ENCODE measurements around the gene USF1. TPM values are rescaled to one million over a fixed set of nuclear protein-coding genes. Genes with fewer than 3 reads are reported as not detected.
A peak's percentile ranks its signal among the peaks of the same experiment; 100 is the strongest.

Gene USF1
- total and polyA plus RNA-seq, 9 of the 15 experiments (the other 6 are each of a cell fraction or from before 2014, with no cell fraction given): 7.4 to 60.2 (median 54.2) TPM

DNA sequence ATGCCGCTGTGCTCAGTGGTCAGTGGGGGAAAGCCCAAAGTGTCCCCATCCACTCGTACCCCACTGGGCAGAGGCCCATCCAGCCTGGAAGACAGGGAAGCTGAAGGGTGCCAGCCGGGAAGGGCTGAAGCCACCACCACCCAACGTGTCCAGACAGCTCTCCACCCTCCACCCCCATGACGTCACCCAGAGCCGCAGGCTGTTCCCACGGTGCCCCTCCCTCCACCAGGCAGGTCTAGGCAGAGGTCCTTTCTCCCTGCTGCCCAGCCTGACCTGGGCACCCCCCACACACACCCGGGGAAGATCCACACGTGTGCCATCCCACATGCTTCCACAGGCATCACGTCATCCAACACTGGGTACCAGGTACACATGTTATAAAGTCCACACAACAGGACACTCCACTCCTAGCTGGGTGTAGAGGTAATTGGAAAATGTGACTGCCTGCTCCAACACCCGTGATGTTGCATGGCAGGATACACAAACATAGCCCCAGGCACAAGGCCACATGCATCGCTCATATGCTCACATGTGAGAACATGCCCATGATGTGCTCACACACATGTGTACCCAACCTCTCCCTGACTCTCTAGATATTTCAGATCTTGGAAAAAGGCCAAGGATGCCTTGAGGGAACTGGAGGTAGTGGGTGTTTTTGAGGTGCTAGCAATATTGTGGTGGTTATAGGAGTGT is 29.0 kb upstream of the USF1 start (continued):
- TF ChIP-seq CREM (IDR thresholded peaks at IDR 0.05; ENCODE audit: low read depth) (peak; percentile 71), ATF7 (IDR thresholded peaks at IDR 0.05) (peak; percentile 91), TBL1XR1 (IDR thresholded peaks at IDR 0.05; ENCODE audit: low read length in 2 of 2) (no peak), CTBP1 (IDR thresholded peaks at IDR 0.05; ENCODE audit: borderline replicate concordance) (no peak), NFIX (CRISPR knock-in tag; IDR thresholded peaks at IDR 0.05; ENCODE audit: low read depth) (no peak), CREB1 (IDR thresholded peaks at IDR 0.05) (0 out of 2 replicates have a peak, but pooled peaks have one; percentile 31), CREB1 (CRISPR knock-in tag; IDR thresholded peaks at IDR 0.05) (no peak), GABPB1 (CRISPR knock-in tag; IDR thresholded peaks at IDR 0.05) (no peak), HOXB6 (CRISPR knock-in tag; IDR thresholded peaks at IDR 0.05; ENCODE audit: borderline replicate concordance) (no peak), L3MBTL2 (IDR thresholded peaks at IDR 0.05) (no peak), JUND (IDR thresholded peaks at IDR 0.05; ENCODE audit: borderline replicate concordance, low read depth, low read length) (peak; percentile 47), JUND (tag; IDR thresholded peaks at IDR 0.05; ENCODE audit: borderline replicate concordance, low read depth, low read length) (peak; percentile 72; the same call in 2 of the 3 replicates), CBFB (CRISPR knock-in tag; IDR thresholded peaks at IDR 0.05) (peak; percentile 23; the same call in 1 of the 2 replicates), NFIC (IDR thresholded peaks at IDR 0.05) (peak; percentile 57)
- TF ChIP-seq, protein P1, sequence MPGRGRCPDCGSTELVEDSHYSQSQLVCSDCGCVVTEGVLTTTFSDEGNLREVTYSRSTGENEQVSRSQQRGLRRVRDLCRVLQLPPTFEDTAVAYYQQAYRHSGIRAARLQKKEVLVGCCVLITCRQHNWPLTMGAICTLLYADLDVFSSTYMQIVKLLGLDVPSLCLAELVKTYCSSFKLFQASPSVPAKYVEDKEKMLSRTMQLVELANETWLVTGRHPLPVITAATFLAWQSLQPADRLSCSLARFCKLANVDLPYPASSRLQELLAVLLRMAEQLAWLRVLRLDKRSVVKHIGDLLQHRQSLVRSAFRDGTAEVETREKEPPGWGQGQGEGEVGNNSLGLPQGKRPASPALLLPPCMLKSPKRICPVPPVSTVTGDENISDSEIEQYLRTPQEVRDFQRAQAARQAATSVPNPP (IDR thresholded peaks at IDR 0.05; ENCODE audit: borderline replicate concordance, insufficient read depth, insufficient read length): no peak
- TF ChIP-seq, protein P2, sequence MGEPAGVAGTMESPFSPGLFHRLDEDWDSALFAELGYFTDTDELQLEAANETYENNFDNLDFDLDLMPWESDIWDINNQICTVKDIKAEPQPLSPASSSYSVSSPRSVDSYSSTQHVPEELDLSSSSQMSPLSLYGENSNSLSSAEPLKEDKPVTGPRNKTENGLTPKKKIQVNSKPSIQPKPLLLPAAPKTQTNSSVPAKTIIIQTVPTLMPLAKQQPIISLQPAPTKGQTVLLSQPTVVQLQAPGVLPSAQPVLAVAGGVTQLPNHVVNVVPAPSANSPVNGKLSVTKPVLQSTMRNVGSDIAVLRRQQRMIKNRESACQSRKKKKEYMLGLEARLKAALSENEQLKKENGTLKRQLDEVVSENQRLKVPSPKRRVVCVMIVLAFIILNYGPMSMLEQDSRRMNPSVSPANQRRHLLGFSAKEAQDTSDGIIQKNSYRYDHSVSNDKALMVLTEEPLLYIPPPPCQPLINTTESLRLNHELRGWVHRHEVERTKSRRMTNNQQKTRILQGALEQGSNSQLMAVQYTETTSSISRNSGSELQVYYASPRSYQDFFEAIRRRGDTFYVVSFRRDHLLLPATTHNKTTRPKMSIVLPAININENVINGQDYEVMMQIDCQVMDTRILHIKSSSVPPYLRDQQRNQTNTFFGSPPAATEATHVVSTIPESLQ (CRISPR knock-in tag; IDR thresholded peaks at IDR 0.05): no peak
- TF ChIP-seq, protein P3, sequence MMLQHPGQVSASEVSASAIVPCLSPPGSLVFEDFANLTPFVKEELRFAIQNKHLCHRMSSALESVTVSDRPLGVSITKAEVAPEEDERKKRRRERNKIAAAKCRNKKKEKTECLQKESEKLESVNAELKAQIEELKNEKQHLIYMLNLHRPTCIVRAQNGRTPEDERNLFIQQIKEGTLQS (IDR thresholded peaks at IDR 0.05): peak; percentile 92
- TF ChIP-seq, protein P3 (CRISPR knock-in tag; conservative IDR thresholded peaks at IDR 0.05): no peak
- TF ChIP-seq, protein P4, sequence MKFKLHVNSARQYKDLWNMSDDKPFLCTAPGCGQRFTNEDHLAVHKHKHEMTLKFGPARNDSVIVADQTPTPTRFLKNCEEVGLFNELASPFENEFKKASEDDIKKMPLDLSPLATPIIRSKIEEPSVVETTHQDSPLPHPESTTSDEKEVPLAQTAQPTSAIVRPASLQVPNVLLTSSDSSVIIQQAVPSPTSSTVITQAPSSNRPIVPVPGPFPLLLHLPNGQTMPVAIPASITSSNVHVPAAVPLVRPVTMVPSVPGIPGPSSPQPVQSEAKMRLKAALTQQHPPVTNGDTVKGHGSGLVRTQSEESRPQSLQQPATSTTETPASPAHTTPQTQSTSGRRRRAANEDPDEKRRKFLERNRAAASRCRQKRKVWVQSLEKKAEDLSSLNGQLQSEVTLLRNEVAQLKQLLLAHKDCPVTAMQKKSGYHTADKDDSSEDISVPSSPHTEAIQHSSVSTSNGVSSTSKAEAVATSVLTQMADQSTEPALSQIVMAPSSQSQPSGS (CRISPR knock-in tag; IDR thresholded peaks at IDR 0.05): peak; percentile 72; the same call in 1 of the 2 replicates
- TF ChIP-seq, protein P5, sequence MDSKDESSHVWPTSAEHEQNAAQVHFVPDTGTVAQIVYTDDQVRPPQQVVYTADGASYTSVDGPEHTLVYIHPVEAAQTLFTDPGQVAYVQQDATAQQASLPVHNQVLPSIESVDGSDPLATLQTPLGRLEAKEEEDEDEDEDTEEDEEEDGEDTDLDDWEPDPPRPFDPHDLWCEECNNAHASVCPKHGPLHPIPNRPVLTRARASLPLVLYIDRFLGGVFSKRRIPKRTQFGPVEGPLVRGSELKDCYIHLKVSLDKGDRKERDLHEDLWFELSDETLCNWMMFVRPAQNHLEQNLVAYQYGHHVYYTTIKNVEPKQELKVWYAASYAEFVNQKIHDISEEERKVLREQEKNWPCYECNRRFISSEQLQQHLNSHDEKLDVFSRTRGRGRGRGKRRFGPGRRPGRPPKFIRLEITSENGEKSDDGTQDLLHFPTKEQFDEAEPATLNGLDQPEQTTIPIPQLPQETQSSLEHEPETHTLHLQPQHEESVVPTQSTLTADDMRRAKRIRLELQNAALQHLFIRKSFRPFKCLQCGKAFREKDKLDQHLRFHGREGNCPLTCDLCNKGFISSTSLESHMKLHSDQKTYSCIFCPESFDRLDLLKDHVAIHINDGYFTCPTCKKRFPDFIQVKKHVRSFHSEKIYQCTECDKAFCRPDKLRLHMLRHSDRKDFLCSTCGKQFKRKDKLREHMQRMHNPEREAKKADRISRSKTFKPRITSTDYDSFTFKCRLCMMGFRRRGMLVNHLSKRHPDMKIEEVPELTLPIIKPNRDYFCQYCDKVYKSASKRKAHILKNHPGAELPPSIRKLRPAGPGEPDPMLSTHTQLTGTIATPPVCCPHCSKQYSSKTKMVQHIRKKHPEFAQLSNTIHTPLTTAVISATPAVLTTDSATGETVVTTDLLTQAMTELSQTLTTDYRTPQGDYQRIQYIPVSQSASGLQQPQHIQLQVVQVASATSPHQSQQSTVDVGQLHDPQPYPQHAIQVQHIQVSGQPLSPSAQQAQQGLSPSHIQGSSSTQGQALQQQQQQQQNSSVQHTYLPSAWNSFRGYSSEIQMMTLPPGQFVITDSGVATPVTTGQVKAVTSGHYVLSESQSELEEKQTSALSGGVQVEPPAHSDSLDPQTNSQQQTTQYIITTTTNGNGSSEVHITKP (IDR thresholded peaks at IDR 0.05; ENCODE audit: partially characterized antibody): no peak
